ENCODE measurements around the gene TBC1D22A.

DNA sequence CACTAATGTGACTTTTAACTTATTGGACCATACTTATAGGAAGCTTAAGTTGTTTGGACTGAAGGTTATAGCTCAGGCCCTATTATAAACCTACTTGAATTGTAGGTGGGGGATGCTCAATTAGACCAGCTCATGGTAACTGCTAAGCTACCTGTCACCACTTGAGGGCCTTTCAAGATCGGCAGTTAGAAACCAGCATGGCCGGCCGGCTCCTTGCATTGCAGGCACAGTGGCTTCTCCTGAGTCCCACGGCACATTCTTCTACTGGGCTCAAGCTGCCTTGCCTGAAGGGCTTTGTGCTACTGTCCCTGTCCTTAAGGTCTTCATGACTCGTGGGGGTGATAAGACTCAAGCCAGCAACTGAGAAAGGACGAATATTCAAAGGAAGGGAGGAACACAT lies 70.8 kb downstream of the TBC1D22A start:
- TF ChIP-seq EZH2 (IDR thresholded peaks at IDR 0.05; ENCODE audit: low read length) = no peak
- TF ChIP-seq, protein P1, sequence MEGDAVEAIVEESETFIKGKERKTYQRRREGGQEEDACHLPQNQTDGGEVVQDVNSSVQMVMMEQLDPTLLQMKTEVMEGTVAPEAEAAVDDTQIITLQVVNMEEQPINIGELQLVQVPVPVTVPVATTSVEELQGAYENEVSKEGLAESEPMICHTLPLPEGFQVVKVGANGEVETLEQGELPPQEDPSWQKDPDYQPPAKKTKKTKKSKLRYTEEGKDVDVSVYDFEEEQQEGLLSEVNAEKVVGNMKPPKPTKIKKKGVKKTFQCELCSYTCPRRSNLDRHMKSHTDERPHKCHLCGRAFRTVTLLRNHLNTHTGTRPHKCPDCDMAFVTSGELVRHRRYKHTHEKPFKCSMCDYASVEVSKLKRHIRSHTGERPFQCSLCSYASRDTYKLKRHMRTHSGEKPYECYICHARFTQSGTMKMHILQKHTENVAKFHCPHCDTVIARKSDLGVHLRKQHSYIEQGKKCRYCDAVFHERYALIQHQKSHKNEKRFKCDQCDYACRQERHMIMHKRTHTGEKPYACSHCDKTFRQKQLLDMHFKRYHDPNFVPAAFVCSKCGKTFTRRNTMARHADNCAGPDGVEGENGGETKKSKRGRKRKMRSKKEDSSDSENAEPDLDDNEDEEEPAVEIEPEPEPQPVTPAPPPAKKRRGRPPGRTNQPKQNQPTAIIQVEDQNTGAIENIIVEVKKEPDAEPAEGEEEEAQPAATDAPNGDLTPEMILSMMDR (optimal IDR thresholded peaks at IDR 0.05 in 1 of 3, IDR thresholded peaks at IDR 0.05 in 1 of 3, conservative IDR thresholded peaks at IDR 0.05 in 1 of 3; ENCODE audit: extremely low read depth in 1 of 3, insufficient read depth in 2 of 3, low read length in 3 of 3) = peak; percentile 26 to 50 (median 39)

Data from keratinocyte (primary cell).